GM12801 (cell line): ENCODE results near the gene SPATA20.

Experiments used
- CTCF ChIP-seq: IDR thresholded peaks from one replicate; pipeline ENCODE4 v1.5.1; 2011; ENCODE audit warnings: control low read depth; ENCODE audit not compliant: insufficient read length; ENCODE audit errors: extremely low read depth

Gene SPATA20

GRCh38 chr17:50506298-50506697, 40.7 kb upstream of the SPATA20 start:
- no peak for TF ChIP-seq CTCF

GRCh38 chr17:50507871-50508572, 39.0 kb upstream of the SPATA20 start, which contains the start of gene MYCBPAP:
Gene MYCBPAP (plus strand): TSS chr17:50508439. CDS start chr17:50508675, 236 bp downstream.
- TF ChIP-seq CTCF: no peak

- no peak for TF ChIP-seq CTCF
Observed at GRCh38 chr17:50508573-50509460, 38.2 kb upstream of the SPATA20 start.

- TF ChIP-seq CTCF: no peak
Observed at GRCh38 chr17:50511058-50511457, 35.9 kb upstream of the SPATA20 start.

- no peak for TF ChIP-seq CTCF
Observed at GRCh38 chr17:50513495-50513894, 33.5 kb upstream of the SPATA20 start.

- TF ChIP-seq CTCF: no peak
Observed at GRCh38 chr17:50514388-50514787, 32.6 kb upstream of the SPATA20 start.

GRCh38 chr17:50514936-50515702, 31.9 kb upstream of the SPATA20 start:
- no peak for TF ChIP-seq CTCF
